Karpas-422 (cell line): ENCODE measurements around the gene PRRG3. TPM values are rescaled to one million over a fixed set of nuclear protein-coding genes. Genes with fewer than 3 reads are reported as not detected.

Source experiments
- DNase-seq: peaks from one replicate; pipeline ENCODE4 v3.0.0-alpha.2; 2015
- H2AFZ ChIP-seq: fragments of 200-600 bp; sonication (generic); 2 replicates; pipeline ENCODE4 v1.6.1; 2014; ENCODE audit warnings: antibody characterized with exemption, low read length, mixed read lengths
- H3K27ac ChIP-seq: fragments of 200-600 bp; sonication (generic); 2 replicates; pipeline ENCODE4 v1.5.1; 2014; ENCODE audit warnings: mild to moderate bottlenecking, low read length, moderate library complexity
- H3K27me3 ChIP-seq: fragments of 200-600 bp; sonication (generic); 2 replicates; pipeline ENCODE4 v1.6.1; 2014; ENCODE audit warnings: low read length, mixed read lengths
- H3K36me3 ChIP-seq: fragments of 200-600 bp; sonication (generic); 2 replicates; pipeline ENCODE4 v1.6.1; 2014; ENCODE audit warnings: low read length, mixed read lengths; ENCODE audit not compliant: insufficient read depth
- H3K4me1 ChIP-seq: fragments of 200-600 bp; sonication (generic); 2 replicates; pipeline ENCODE4 v1.6.1; 2014; ENCODE audit warnings: mild to moderate bottlenecking, low read length, mixed read lengths
- H3K4me2 ChIP-seq: fragments of 200-600 bp; sonication (generic); 2 replicates; pipeline ENCODE4 v1.6.1; 2014; ENCODE audit warnings: low read length, low read depth, mild to moderate bottlenecking; ENCODE audit not compliant: poor library complexity, severe bottlenecking
- H3K4me3 ChIP-seq: fragments of 200-600 bp; sonication (generic); 2 replicates; pipeline ENCODE4 v1.5.1; 2014; ENCODE audit warnings: mild to moderate bottlenecking, antibody characterized with exemption, low read length, mixed read lengths
- H3K79me2 ChIP-seq: fragments of 200-600 bp; sonication (generic); 2 replicates; pipeline ENCODE4 v1.6.1; 2014; ENCODE audit warnings: mild to moderate bottlenecking, low read length, mixed read lengths
- H3K9ac ChIP-seq: fragments of 200-600 bp; sonication (generic); 2 replicates; pipeline ENCODE4 v1.6.0; 2014; ENCODE audit warnings: low read length
- H3K9me2 ChIP-seq: fragments of 200-600 bp; sonication (generic), shearing (Covaris generic); replicated peaks from 2 replicates; pipeline ENCODE4 v1.6.0; 2014; ENCODE audit warnings: mild to moderate bottlenecking, low read length, moderate library complexity; ENCODE audit not compliant: insufficient read depth
- H3K9me3 ChIP-seq: fragments of 300-700, 200-600 bp; sonication (generic); 2 replicates; pipeline ENCODE4 v1.6.1; 2014; ENCODE audit warnings: low read length, mixed read lengths
- H4K20me1 ChIP-seq: fragments of 200-600 bp; sonication (generic); 2 replicates; pipeline ENCODE4 v1.6.1; 2014; ENCODE audit warnings: mild to moderate bottlenecking, antibody characterized with exemption, low read length, low read depth; ENCODE audit not compliant: insufficient read depth
- total RNA-seq: library from RNA; depleted of rRNA; stranded (reverse); fragments of >200 nt; shearing (Covaris generic); gene quantifications from 2 replicates; pipeline ENCODE4 v1.2.3, GENCODE V29; 2014; ENCODE audit warnings: low replicate concordance; rRNA removed

The PRRG3 gene
- total RNA-seq, 1 experiment from 2014 or later: not detected

GRCh38 chrX:151754047-151754429, 58.8 kb downstream of the PRRG3 start:
- H3K27ac ChIP-seq: no peak overlapping the region
- no peak overlapping the region for H2AFZ ChIP-seq
- H3K4me3 ChIP-seq: no peak overlapping the region
- no peaks in the 10 kb centered on the region for H3K9me2 ChIP-seq
- no peak overlapping the region for H3K4me2 ChIP-seq
- H3K36me3 ChIP-seq: no peaks in the 10 kb centered on the region
- no peaks in the 10 kb centered on the region for H3K27me3 ChIP-seq
- H3K4me1 ChIP-seq: no peaks in the 10 kb centered on the region
- H4K20me1 ChIP-seq: no peaks in the 10 kb centered on the region
- DNase-seq: no peak
- no peaks in the 10 kb centered on the region for H3K79me2 ChIP-seq
- no peaks in the 10 kb centered on the region for H3K9me3 ChIP-seq
- H3K9ac ChIP-seq: no peak overlapping the region

DNA sequence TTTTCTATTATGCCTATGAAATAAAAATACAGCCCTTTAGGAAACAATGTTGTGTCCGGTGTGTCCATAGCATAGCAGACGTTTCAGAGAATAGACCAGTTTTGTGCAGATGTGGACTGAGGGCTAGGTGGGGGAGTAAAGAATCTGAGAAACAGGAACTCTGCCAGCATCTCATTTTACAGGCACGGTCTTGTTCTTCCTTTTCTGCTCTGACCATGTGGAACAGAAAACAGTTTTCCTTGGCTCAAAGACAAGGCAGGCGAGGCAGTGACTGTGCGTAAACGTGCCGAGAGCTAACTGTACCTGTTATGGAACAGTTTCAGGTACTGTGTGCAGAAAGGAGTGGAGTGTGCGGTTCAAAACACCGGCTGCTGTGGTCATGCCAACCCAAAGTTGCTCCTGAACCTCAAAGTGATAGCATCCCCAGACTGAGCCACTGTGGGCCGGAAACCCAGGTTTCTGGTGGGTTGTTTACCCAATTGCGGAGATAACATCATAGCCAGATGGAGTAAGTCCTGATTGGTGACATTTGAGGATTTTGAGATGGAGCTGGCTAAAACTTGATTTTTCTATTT, 59.5 kb downstream of the PRRG3 start:
- no peak overlapping the region for H3K27ac ChIP-seq
- no peak overlapping the region for H2AFZ ChIP-seq
- no peak overlapping the region for H3K4me2 ChIP-seq
- H3K4me3 ChIP-seq: no peak overlapping the region
- H3K9ac ChIP-seq: no peak overlapping the region
- no peaks in the 10 kb centered on the region for H3K79me2 ChIP-seq
- no peaks in the 10 kb centered on the region for H3K4me1 ChIP-seq
- no peaks in the 10 kb centered on the region for H3K9me3 ChIP-seq
- no peaks in the 10 kb centered on the region for H3K27me3 ChIP-seq
- no peaks in the 10 kb centered on the region for H4K20me1 ChIP-seq
- H3K9me2 ChIP-seq: no peaks in the 10 kb centered on the region
- H3K36me3 ChIP-seq: no peaks in the 10 kb centered on the region
- no peak for DNase-seq

Other genes with a start within 250 kb of the PRRG3 start
- gene PASD1, start 131.8 kb upstream of the PRRG3 start, total RNA-seq: not detected in 2 replicates
- not detected in 2 replicates for gene FATE1, start 20.6 kb downstream of the PRRG3 start, total RNA-seq
- gene CNGA2, start 39.3 kb downstream of the PRRG3 start, total RNA-seq: not detected in 2 replicates
- not detected in 2 replicates for gene MAGEA4, start 217.4 kb downstream of the PRRG3 start, total RNA-seq